Measurements from ENCODE around the gene FAM229A.

DNA sequence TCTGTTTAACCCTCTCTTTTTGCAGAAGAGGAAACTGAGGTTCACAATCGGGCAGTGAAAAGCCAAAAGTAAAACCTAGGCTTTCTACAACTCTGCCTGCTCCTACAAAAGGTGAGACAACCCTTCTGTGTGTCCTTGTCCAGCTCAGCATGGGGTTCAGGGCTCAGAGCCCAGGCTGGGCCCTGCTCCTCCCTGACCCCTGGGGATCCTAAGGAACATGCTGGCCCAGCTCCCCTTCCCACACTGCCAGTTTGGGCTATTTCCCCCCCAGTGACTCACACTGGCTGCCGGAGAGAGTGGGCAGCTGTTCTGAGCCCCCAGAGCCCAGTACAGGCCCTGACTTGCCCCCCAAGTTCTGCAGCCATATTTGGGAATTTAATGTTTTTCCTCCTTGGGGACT is 8.9 kb downstream of the FAM229A start:
- TF ChIP-seq, protein P1, sequence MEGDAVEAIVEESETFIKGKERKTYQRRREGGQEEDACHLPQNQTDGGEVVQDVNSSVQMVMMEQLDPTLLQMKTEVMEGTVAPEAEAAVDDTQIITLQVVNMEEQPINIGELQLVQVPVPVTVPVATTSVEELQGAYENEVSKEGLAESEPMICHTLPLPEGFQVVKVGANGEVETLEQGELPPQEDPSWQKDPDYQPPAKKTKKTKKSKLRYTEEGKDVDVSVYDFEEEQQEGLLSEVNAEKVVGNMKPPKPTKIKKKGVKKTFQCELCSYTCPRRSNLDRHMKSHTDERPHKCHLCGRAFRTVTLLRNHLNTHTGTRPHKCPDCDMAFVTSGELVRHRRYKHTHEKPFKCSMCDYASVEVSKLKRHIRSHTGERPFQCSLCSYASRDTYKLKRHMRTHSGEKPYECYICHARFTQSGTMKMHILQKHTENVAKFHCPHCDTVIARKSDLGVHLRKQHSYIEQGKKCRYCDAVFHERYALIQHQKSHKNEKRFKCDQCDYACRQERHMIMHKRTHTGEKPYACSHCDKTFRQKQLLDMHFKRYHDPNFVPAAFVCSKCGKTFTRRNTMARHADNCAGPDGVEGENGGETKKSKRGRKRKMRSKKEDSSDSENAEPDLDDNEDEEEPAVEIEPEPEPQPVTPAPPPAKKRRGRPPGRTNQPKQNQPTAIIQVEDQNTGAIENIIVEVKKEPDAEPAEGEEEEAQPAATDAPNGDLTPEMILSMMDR (conservative IDR thresholded peaks at IDR 0.05 in 1 of 2, IDR thresholded peaks at IDR 0.05 in 1 of 2; ENCODE audit: low read depth in 1 of 2, low read length in 2 of 2): no peak
- no peak for TF ChIP-seq EZH2 (IDR thresholded peaks at IDR 0.05; ENCODE audit: low read length, missing control alignments)
